IPS-NIHi7 (cell line): ENCODE data around the gene NSFL1C.

Experiments
- DNase-seq: peaks from one replicate; pipeline ENCODE4 v3.0.0; 2012; ENCODE audit warnings: mixed read lengths; ENCODE audit errors: extremely low spot score

The NSFL1C gene

DNA sequence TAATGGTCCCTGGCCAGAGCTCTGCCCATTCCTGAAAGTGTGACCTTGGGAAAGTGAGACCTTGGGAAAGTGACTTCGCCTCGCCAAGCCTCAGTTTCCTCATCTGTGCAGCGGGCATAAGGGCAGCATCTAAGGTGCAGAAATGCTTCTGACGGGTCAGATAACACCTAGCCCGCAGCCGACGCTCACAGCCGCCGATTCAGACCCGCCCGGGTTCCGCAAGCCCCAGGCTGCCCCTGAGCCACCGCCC, 74.3 kb downstream of the NSFL1C start:
- no peak for DNase-seq
